GM18951 (cell line): ENCODE measurements around the gene LCT.

ENCODE experiments used
- POLR2A ChIP-seq: IDR thresholded peaks from 4 replicates; pipeline ENCODE4 v1.6.1; 2011; ENCODE audit warnings: mild to moderate bottlenecking; ENCODE audit not compliant: insufficient read length, insufficient read depth; ENCODE audit errors: extremely low read depth
- in situ Hi-C: fragments of 300-500 bp; cut with MboI; formaldehyde crosslinking; loops from one replicate; pipeline ENCODE4 v1.12.0; 2022; ENCODE audit warnings: low sequenced_read_pairs, mixed read lengths, inconsistent platforms; ENCODE audit not compliant: unreplicated experiment

The LCT gene

DNA sequence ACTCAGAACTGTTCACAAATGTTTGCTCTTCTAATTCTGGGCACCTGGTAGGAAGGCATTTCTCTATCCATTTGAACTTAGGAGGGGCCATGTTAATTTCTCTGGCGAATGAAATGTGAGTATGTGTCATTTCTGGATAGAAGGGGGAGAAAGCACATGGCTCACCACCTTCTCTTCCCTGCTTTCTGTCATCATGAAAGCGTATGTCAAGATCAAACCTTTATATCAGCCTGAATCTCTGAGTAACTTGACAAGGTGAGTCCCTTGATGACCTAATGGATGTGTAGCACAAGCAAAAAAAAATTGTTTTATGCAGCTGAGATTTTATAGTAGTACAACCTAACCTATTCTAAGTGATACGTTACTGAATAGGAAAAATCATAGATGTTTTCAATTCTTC is 12.1 kb upstream of the LCT start:
- no peak for TF ChIP-seq POLR2A
- in situ Hi-C loops = no loop called here

DNA sequence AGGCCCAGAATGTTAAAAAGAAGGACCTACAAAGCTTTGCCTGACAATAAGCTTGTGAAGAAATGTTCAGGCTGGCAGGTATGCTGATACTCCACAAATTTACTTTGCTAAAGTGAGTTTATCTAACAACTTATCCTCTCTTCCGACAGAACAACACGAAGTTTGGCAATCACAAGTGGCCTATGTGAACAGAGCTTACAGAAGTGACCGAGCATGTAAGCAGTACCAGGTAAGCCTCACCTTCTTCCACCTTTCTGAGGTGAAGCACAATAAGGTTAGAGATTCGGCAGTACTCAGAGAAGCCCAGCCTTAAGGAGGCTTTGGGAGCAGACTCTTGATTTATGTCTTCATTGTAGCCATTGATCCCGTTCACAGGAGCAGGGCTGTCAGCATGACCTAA is 9.0 kb upstream of the LCT start:
- no peak for TF ChIP-seq POLR2A
- in situ Hi-C loops = no loop called here

DNA sequence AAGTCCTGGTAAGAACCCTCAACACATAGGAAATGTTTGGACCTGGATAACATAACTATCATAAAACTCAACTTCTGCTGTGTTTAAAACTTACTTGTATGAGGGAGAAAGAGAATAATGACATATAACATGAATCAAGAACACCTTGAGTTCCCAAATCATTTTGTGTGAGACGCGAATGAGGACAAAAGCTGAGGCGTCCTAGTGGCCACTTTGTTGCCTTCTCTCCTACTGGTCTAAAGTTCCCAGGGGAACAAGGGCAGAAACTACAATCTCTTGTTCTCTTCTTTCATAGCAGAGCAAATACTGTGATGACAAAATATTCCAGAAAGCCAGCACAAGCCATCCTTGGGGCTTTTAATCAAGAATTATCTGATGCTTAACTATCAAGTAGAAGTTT is 8.3 kb upstream of the LCT start:
- TF ChIP-seq POLR2A = no peak
- in situ Hi-C loops = no loop called here

DNA sequence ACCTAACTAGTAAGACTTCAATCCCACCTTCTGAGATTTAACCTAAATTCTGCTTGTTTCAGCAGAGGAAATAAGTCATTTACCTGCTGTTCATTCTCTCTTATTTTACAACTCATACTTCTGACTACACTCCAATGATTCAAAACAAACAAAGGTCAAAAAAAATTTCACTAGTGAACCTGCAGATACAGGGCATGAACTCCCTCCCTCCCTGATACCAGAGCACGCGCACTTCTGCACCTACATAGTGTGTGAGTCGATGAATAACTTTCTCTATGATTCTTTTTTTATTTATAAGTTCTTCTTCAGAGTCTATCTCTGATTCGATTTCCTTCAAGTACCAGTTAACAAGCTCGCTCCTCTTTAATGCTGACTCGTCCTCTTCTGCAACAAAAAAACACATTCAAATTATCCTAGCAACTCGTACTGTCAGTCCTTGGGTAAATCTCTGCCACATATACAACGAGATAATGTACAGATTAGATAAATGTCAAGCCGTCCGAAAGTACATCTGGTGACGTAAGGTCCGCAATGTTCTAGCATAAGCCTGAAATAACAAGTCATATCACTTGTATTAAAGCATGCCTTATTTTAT is 7.4 kb upstream of the LCT start:
- in situ Hi-C loops = no loop called here
- no peak for TF ChIP-seq POLR2A

DNA sequence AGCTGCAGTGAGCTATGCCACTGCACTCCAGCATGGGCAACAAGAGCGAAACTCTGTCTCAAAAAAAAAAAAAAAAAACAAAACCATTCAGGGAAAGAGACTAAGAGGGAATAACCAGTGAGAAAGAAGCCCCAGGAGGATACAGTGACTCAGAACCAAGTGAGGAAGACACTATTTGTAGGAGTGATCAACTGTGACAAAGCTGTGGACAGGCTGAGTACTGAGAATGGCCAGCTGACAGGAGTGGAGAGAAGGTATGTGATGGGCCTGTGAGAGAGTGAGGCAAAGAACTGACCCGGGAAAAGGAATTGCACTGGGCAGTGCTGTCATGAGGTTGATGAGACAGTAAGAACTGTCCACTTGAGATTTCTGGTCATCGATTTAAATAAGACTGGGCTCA is 6.7 kb upstream of the LCT start:
- in situ Hi-C loops = no loop called here

DNA sequence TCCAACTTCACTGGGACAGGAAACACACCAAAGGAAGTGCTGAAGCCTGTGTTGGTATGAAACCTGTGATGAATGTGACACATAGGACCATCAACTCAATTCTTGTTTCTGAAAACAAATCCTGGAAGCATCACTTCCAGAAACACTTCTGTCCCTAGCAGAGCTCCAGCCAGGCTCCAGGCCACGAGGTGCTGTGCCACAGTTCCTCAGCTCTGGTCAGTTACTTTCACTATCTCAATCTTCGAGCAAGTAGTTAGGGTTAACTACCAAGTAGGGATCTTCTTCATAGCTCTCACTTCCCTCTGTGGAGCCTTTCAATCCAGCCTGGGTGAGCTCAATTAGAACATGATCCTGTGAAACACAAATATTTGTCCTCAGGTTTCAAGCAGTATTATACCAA is 3.6 kb upstream of the LCT start:
- TF ChIP-seq POLR2A = no peak

More for the DNA sequence above, 6.7 kb upstream of the LCT start:
- TF ChIP-seq POLR2A = no peak

DNA sequence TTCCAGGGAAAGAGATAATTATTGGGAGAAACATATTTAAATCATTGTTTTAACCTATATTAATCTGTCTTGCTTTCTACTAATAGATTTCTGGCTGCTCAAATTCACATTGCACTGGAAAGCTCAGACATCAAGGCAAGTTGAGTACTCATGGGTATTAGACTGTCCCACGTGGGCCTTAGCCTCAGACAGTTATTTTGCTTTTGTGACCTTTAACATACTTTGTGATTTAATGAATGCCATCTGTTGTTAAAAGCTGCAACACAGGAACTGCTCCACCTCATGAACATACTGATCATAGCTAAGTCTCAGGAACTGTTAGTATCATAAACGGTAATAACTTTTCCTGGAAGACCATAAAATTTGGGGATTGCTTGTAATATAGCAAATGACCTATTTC is 2.7 kb upstream of the LCT start:
- in situ Hi-C loops = no loop called here
- TF ChIP-seq POLR2A = no peak

More for the DNA sequence above, 3.6 kb upstream of the LCT start:
- in situ Hi-C loops = no loop called here

DNA sequence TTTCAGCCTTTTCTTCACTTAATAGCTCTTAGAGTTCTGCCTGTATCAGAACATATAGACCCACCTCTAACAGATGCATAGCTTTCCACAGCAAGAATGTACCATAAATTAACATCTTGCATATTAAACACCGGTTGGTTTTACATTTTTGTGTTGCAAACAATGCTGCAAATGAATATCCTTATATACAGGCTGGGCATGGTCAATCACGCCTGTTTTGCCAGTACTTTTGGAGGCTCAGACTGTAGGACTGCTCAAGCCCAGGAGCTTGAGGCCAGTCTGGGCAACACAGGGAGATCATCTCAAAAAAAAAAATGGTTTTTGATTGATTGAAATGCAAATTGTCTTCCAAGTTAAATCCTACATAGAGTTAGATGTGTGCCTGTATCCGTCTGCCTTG is 1.5 kb upstream of the LCT start:
- no peak for TF ChIP-seq POLR2A
- in situ Hi-C loops = no loop called here

DNA sequence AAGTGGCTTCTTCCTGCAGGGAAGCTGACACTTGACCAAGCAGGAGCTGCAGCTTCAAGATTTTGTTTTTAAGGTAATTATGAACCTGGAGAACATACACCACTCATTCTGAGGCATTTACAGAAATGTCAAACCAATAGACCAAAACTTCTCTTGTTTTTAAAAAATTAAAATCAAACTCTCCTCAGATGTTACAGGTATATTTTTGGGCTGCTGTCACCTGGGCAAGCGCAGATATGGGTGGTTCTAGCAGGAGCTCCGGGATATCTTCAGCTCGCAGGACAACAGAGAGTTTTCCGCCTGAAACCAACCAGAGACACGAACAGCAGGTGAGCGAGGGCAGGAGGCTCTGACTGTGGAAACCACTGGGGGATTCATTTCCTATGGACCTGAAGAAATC is 4.1 kb downstream of the LCT start:
- in situ Hi-C loops = no loop called here
- no peak for TF ChIP-seq POLR2A

DNA sequence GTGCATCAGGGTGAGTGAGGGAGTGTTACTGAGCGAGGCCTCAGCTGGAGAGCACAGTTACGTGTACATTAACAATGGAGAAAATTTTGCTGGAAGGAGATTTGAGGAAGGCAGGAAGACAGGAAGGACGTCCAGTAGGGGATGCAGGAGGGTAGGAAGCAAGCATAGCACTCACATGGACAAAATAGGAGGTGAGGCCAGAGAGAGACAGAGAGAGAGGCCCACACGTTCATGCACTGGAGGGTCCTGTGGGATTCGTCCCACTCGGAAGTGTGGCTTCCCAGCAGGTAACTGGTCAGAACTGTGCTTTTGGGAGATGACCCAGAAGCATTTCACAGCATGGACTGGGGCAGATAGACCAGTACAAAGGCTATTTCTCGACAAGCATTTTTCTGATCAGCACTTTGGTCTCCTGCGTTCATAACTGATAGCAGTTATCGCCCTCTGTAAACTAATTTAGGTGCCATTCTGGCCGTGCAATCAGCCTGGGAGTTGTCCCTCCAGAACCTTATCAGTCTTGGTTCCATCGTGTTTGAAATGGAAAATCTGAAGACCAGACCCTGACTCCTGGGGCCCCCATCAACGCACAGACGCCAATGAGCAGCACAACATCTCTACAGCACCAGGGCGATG is 5.7 kb downstream of the LCT start:
- no peak for TF ChIP-seq POLR2A
- in situ Hi-C loops = no loop called here

DNA sequence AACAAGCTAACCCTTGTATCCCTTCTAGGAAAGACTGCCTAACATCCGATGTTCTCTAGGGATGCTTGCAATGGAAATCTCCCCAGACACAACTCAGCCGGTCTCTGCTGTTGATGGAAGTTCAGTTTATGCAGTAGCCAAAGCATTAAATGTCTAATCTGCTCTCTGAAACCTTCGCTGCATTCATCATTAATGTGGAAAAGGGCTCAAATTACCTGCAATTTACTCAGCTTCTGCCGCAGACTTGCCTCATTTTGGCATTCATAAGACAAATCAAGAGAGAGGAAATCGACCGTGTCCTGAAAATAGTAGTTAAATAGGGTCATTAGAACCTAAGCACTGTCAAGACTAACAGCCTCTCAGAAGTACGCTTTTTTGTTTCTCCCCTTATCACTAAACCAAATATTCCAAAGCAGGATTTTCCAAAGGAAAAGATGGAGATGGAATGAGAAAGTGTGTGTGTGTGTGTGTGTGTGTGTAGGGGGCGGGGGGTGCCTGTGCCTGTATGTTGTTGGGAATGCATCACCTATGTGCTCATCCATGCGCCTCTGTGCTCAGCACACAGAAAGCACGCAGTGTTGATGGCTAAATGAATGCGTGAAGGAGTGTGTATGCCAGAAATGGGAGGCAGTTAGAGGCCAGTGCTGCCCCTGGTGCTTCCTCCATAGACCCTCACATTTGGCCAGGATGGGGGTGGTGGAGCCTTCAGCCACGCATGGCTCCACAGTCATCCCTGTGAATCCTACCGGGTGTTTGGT is 7.4 kb downstream of the LCT start:
- no peak for TF ChIP-seq POLR2A

DNA sequence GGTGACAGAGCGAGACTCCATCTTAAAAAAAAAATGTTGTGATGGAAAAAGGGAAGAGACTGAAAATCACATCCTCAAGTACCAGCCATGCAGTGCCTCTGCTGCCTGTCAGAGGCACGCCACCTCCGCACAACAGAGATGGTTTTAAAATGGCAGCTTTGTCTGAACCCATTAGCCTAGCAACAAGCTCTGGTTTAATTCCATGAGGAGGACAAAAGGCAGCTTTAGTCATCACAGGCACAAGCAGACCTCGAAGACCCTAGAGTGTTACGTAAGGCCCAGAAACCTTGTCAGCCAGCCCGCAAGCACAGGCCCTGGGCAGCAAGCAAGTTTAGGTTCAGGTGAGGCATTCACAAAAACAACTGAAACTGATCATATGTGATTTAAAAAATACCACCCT is 10.4 kb downstream of the LCT start:
- no peak for TF ChIP-seq POLR2A
- in situ Hi-C loops = no loop called here

More for the DNA sequence above, 7.4 kb downstream of the LCT start:
- in situ Hi-C loops = no loop called here

DNA sequence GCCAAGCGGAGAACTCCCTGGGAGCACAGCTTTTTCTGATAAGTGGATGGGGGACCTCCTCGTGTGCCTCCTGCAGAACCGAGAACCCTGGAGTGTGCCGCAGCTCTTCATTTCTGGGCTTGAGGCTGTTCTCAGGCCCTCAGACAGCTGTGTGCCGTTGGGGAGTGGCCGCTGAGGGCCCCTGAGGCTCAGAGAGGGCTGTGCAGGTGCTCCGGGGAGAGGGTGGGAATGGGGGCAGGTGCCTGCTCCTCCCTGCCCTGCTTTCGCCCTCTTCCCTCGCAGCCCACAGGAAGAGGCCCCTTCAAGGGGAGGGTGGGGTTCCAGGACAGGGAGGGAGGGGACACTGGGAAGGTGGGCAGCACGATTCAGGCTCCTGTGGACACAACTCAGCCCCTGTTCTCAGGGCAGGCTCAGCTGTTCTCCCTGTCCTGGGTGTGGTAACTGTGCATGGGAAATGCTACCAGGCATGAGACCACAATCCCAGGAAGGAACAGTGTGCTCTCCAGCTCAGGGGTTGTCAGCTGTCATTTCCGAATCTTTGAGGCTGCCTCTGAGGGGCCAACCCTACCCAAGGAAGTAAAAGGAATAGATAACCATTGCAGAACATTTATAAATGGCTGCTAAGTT is 11.3 kb downstream of the LCT start:
- TF ChIP-seq POLR2A = no peak
- in situ Hi-C loops = no loop called here

DNA sequence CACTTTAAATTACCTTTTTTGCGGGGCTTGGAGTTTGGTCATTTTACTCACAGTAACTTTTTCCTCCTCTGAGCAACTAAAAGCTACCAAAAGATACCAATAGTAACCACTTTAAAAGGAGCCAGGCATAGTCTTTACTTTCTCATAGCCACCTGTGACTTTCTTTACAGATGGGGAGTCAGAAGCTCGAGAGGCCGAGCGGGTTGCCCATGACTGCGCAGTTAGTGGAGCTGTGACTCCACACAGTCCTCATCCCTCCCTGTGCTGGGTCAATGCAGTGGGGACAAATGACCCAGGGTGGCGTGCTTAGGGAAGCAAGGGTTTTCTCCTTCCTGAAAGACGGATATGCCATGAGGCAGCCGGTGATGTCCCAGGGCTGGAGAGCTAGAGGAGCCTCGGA is 11.9 kb downstream of the LCT start:
- in situ Hi-C loops = no loop called here
- no peak for TF ChIP-seq POLR2A

DNA sequence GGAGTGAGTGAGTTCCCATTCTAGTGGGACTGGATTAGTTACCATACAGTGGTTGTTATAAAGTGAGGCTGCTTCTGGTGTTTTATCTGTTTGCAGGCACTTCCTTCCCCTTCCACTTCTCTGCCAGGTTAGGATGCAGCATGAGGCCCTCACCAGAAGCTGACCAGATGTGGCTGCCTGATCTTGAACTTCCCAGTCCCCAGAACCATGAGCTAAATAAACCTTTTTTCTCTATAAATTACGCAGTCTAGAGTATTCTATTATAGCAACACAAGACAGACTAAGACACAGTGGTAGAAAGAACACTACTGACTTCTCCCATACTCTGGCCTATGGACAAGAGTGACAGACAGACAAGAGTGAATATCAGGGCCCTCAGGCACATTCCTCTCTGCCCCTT is 14.1 kb downstream of the LCT start:
- TF ChIP-seq POLR2A = no peak
- in situ Hi-C loops = no loop called here
